ENCODE measurements around the gene CAMK2D. TPM values are rescaled to one million over a fixed set of nuclear protein-coding genes. Genes with fewer than 3 reads are reported as not detected.

CAMK2D gene
- total RNA-seq, 1 donor = 207 TPM

- H3K27ac ChIP-seq (ENCODE audit: low read depth, low read length) = peak overlapping the region; percentile 94
- H3K9me3 ChIP-seq (ENCODE audit: low read depth, low read length) = no peaks in the 10 kb centered on the region
- peak overlapping the region; percentile 72 for H3K4me2 ChIP-seq (ENCODE audit: insufficient read depth, low read length)
- H2AFZ ChIP-seq (ENCODE audit: low read length) = no peak overlapping the region
- H4K20me1 ChIP-seq (ENCODE audit: insufficient read depth, low read length) = no peaks in the 10 kb centered on the region
- no peaks in the 10 kb centered on the region for H3K27me3 ChIP-seq (ENCODE audit: insufficient read depth, low read length)
- no peak for TF ChIP-seq CTCF (IDR thresholded peaks at IDR 0.05; ENCODE audit: extremely low read depth, low read depth, low read length)
- no peaks in the 10 kb centered on the region for H3K79me2 ChIP-seq (ENCODE audit: insufficient read depth, low read length)
- peaks cover 40% of the 10 kb centered on the region for H3K4me1 ChIP-seq (ENCODE audit: insufficient read depth, low read length)
- no peak overlapping the region for H3K4me3 ChIP-seq (ENCODE audit: insufficient read depth, low read length)
- no peak for DNase-seq (ENCODE audit: insufficient read length, low spot score, missing footprints)
- H3K36me3 ChIP-seq (ENCODE audit: insufficient read depth, low read length) = no peaks in the 10 kb centered on the region
These were observed 317.2 kb downstream of the CAMK2D start for GRCh38 chr4:113444386-113444785.

GRCh38 chr4:113442826-113443225, 318.7 kb downstream of the CAMK2D start:
- H3K4me1 ChIP-seq (ENCODE audit: insufficient read depth, low read length) = peaks cover 40% of the 10 kb centered on the region
- no peak for DNase-seq (ENCODE audit: insufficient read length, low spot score, missing footprints)
- no peak for TF ChIP-seq CTCF (IDR thresholded peaks at IDR 0.05; ENCODE audit: extremely low read depth, low read depth, low read length)
- H3K27ac ChIP-seq (ENCODE audit: low read depth, low read length) = no peak overlapping the region
- no peaks in the 10 kb centered on the region for H3K27me3 ChIP-seq (ENCODE audit: insufficient read depth, low read length)
- H3K79me2 ChIP-seq (ENCODE audit: insufficient read depth, low read length) = no peaks in the 10 kb centered on the region
- no peak overlapping the region for H3K4me2 ChIP-seq (ENCODE audit: insufficient read depth, low read length)
- no peaks in the 10 kb centered on the region for H4K20me1 ChIP-seq (ENCODE audit: insufficient read depth, low read length)
- H3K36me3 ChIP-seq (ENCODE audit: insufficient read depth, low read length) = no peaks in the 10 kb centered on the region
- H3K9me3 ChIP-seq (ENCODE audit: low read depth, low read length) = no peaks in the 10 kb centered on the region
- no peak overlapping the region for H2AFZ ChIP-seq (ENCODE audit: low read length)
- no peak overlapping the region for H3K4me3 ChIP-seq (ENCODE audit: insufficient read depth, low read length)

GRCh38 chr4:113440371-113440770, 321.2 kb downstream of the CAMK2D start:
- Histone ChIP-seq H3K27ac (ENCODE audit: low read depth, low read length) (no peak overlapping the region), H3K4me2 (ENCODE audit: insufficient read depth, low read length) (peak overlapping the region; percentile 4), H3K9me3 (ENCODE audit: low read depth, low read length) (no peaks in the 10 kb centered on the region)

GRCh38 chr4:113438596-113438995, 322.9 kb downstream of the CAMK2D start:
- Histone ChIP-seq H3K4me3 (ENCODE audit: insufficient read depth, low read length) (no peak overlapping the region), H3K36me3 (ENCODE audit: insufficient read depth, low read length) (no peaks in the 10 kb centered on the region), H3K9me3 (ENCODE audit: low read depth, low read length) (no peaks in the 10 kb centered on the region), H4K20me1 (ENCODE audit: insufficient read depth, low read length) (no peaks in the 10 kb centered on the region), H3K4me1 (ENCODE audit: insufficient read depth, low read length) (peaks cover 53% of the 10 kb centered on the region), H3K4me2 (ENCODE audit: insufficient read depth, low read length) (no peak overlapping the region), H3K27me3 (ENCODE audit: insufficient read depth, low read length) (no peaks in the 10 kb centered on the region), H2AFZ (ENCODE audit: low read length) (no peak overlapping the region), H3K27ac (ENCODE audit: low read depth, low read length) (no peak overlapping the region), H3K79me2 (ENCODE audit: insufficient read depth, low read length) (no peaks in the 10 kb centered on the region)
- no peak for DNase-seq (ENCODE audit: insufficient read length, low spot score, missing footprints)
- TF ChIP-seq CTCF (IDR thresholded peaks at IDR 0.05; ENCODE audit: extremely low read depth, low read depth, low read length) = no peak

More at GRCh38 chr4:113440371-113440770, 321.2 kb downstream of the CAMK2D start:
- Histone ChIP-seq H4K20me1 (ENCODE audit: insufficient read depth, low read length) (no peaks in the 10 kb centered on the region), H2AFZ (ENCODE audit: low read length) (no peak overlapping the region), H3K4me1 (ENCODE audit: insufficient read depth, low read length) (peaks cover 53% of the 10 kb centered on the region), H3K4me3 (ENCODE audit: insufficient read depth, low read length) (no peak overlapping the region), H3K36me3 (ENCODE audit: insufficient read depth, low read length) (no peaks in the 10 kb centered on the region), H3K27me3 (ENCODE audit: insufficient read depth, low read length) (no peaks in the 10 kb centered on the region), H3K79me2 (ENCODE audit: insufficient read depth, low read length) (no peaks in the 10 kb centered on the region)
- no peak for TF ChIP-seq CTCF (IDR thresholded peaks at IDR 0.05; ENCODE audit: extremely low read depth, low read depth, low read length)
- DNase-seq (ENCODE audit: insufficient read length, low spot score, missing footprints) = no peak

Measured in osteoblast (primary cell).